ENCODE results near the gene SLC2A1.

DNA sequence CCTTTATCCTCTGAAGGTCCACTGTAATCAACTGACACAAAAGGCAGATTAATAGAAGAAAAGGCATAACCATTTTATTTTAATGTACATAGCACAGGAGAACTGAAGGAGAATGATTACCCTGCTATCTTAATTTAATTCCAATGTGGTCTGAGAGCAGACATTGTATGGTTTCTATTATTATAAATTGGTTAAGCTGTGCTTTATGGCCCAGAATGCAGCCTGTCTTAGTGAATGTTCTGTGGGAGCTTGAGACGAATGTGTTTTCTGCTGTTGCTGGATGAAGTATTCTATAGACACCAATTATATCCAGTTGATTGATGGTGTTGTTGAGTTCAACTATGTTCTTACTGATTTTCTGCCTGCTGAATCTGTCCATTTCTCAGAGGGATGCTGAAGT is 25.0 kb upstream of the SLC2A1 start:
- TF ChIP-seq CTCF (IDR thresholded peaks at IDR 0.05) (no peak), POLR2A (IDR thresholded peaks at IDR 0.05) (no peak), POLR2AphosphoS5 (IDR thresholded peaks at IDR 0.05) (no peak)
